WERI-Rb-1 (cell line): ENCODE measurements around the gene MCM9.
A peak's percentile ranks its signal among the peaks of the same experiment; 100 is the strongest.
"Not testable (repeated sequence)": the region's sequence is repeated elsewhere in the genome, so short reads cannot be mapped to it uniquely, and the experiment has no call there.

Source experiments
- DNase-seq: peaks from one replicate; pipeline ENCODE4 v3.0.0-alpha.2; 2020
- H3K27ac ChIP-seq: fragments of 250-450 bp; sonication (Bioruptor Pico); 2 replicates; pipeline ENCODE4 v1.5.1; 2020; ENCODE audit warnings: mild to moderate bottlenecking, moderate library complexity
- H3K27me3 ChIP-seq: fragments of 250-450 bp; sonication (Bioruptor Pico); 2 replicates; pipeline ENCODE4 v1.5.1; 2021; ENCODE audit warnings: mild to moderate bottlenecking, low read depth, moderate library complexity; ENCODE audit not compliant: insufficient read depth, severe bottlenecking
- H3K36me3 ChIP-seq: fragments of 250-450 bp; sonication (Bioruptor Pico); 2 replicates; pipeline ENCODE4 v1.5.1; 2020; ENCODE audit warnings: mild to moderate bottlenecking, moderate library complexity
- H3K4me3 ChIP-seq: 2 replicates; pipeline ENCODE4 v1.5.1; 2011; ENCODE audit warnings: low read depth, mild to moderate bottlenecking, control low read depth, low read length
- H3K9me3 ChIP-seq: fragments of 250-450 bp; sonication (Bioruptor Pico); 2 replicates; pipeline ENCODE4 v1.5.1; 2021; ENCODE audit warnings: mild to moderate bottlenecking, moderate library complexity; ENCODE audit not compliant: severe bottlenecking
- TF ChIP-seq, protein P1 (sequence below): IDR thresholded peaks from 2 replicates; pipeline ENCODE4 v1.5.1; 2011; ENCODE audit warnings: low read depth, mild to moderate bottlenecking, control low read depth, inconsistent platforms, low read length

MCM9 gene

DNA sequence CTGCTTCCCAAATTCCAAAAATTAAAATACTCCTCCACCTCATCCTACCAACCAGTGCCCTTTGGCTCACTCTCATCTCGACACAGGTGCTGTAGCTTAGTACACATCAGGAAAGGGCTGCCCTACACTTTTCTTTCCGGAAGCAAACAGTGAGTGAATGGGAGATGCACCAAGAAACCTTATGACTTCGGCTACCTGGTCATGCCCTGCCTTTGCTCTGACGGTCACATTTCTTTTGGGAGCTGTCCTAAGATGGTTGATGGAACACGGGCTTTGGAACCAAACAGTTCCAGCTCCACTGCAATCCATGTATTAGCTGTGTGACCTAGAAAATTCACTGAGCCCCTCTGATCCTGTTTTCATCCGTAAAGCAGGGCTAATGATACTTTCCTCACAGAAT is 133.7 kb downstream of the MCM9 start:
- Histone ChIP-seq H3K27me3 (no peaks in the 10 kb centered on the region), H3K27ac (no peak overlapping the region), H3K36me3 (no peaks in the 10 kb centered on the region), H3K9me3 (no peaks in the 10 kb centered on the region), H3K4me3 (no peak overlapping the region)
- TF ChIP-seq, protein P1, sequence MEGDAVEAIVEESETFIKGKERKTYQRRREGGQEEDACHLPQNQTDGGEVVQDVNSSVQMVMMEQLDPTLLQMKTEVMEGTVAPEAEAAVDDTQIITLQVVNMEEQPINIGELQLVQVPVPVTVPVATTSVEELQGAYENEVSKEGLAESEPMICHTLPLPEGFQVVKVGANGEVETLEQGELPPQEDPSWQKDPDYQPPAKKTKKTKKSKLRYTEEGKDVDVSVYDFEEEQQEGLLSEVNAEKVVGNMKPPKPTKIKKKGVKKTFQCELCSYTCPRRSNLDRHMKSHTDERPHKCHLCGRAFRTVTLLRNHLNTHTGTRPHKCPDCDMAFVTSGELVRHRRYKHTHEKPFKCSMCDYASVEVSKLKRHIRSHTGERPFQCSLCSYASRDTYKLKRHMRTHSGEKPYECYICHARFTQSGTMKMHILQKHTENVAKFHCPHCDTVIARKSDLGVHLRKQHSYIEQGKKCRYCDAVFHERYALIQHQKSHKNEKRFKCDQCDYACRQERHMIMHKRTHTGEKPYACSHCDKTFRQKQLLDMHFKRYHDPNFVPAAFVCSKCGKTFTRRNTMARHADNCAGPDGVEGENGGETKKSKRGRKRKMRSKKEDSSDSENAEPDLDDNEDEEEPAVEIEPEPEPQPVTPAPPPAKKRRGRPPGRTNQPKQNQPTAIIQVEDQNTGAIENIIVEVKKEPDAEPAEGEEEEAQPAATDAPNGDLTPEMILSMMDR: no peak
- no peak for DNase-seq

DNA sequence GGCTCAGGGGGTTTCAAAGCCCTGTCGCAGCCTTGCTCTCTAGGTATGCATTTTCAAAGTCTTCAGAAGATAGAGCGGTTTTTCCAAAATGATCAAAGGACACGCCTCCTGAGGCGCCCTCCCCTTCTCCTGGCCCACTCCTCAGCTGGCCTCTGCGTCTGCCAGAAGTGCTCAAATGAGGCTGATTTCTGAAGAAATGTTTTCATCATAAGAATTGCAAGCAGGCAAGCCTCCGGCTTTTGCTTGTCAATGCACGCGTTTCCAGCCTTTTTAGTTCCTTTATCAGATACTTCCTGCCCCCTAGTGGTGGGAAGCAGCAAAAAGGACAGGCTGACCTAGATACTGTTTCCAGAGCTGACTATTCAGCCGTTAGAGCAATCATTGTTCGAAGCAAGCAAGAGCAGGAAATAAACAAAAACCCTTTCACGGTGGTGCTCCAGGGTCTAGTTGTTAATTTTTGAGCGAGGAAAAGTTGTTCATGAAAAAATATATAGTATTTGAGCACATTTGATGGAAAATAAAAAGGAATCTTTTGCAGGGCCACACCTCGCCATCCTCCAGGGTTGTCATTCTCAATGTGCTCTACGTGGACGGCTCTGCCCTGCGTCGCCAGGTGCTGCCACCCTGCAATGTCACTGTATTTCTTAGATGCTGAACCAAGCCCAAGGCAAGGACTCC is 134.4 kb downstream of the MCM9 start:
- Histone ChIP-seq H3K36me3 (no peaks in the 10 kb centered on the region), H3K27me3 (no peaks in the 10 kb centered on the region), H3K4me3 (no peak overlapping the region), H3K27ac (no peak overlapping the region), H3K9me3 (no peaks in the 10 kb centered on the region)
- TF ChIP-seq, protein P1: peak; percentile 78
- peak; percentile 84 for DNase-seq

DNA sequence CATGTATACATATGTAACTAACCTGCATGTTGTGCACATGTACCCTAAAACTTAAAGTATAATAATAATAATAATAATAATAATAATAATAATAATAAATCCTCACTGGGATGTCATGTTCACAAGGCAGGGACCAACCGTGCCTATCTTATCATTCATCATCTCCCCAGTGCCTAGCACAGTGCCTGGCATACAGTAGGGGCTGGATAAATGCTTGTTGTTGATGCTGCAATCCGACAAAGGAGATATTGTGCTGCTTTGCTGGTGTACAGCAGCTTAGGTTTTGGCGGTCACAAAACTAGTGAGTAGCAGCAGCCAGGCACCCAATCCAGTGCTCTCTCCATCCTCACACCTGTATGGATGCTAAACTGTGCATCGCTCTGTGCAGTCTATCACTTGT is 135.1 kb downstream of the MCM9 start:
- no peak overlapping the region for H3K4me3 ChIP-seq
- no peaks in the 10 kb centered on the region for H3K36me3 ChIP-seq
- H3K27me3 ChIP-seq: no peaks in the 10 kb centered on the region
- no peak for DNase-seq
- H3K9me3 ChIP-seq: no peaks in the 10 kb centered on the region
- TF ChIP-seq, protein P1: no peak
- H3K27ac ChIP-seq: no peak overlapping the region

GRCh38 chr6:118796548-118796947 is 138.4 kb downstream of the MCM9 start:
- not testable (repeated sequence) for H3K27ac ChIP-seq, H3K4me3 ChIP-seq, H3K9me3 ChIP-seq, H3K36me3 ChIP-seq, H3K27me3 ChIP-seq, DNase-seq

DNA sequence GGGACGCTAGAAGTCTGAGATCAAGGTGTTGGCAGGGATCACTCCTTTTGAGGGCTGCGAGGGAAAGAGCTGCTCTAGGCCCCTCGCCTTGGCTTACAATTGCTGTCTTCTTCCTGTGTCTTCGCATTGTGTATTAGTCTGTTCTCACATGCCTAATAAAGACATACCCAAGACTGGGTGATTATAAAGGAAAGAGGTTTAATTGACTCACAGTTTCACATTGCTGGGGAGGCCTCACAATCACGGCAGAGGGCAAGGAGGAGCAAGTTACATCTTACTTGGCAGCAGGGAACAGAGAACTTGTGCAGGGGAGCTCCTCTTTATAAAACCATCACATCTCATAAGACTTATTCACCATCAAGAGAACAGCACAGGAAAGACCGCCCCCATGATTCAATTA is 143.5 kb downstream of the MCM9 start:
- H3K36me3 ChIP-seq: no peaks in the 10 kb centered on the region
- H3K4me3 ChIP-seq: no peak overlapping the region
- no peaks in the 10 kb centered on the region for H3K27me3 ChIP-seq
- DNase-seq: no peak
- H3K27ac ChIP-seq: no peak overlapping the region
- TF ChIP-seq, protein P1: no peak
- peaks cover 3% of the 10 kb centered on the region for H3K9me3 ChIP-seq

- Histone ChIP-seq H3K36me3 (no peaks in the 10 kb centered on the region), H3K4me3 (no peak overlapping the region), H3K27ac (no peak overlapping the region), H3K9me3 (peaks cover 3% of the 10 kb centered on the region), H3K27me3 (no peaks in the 10 kb centered on the region)
- TF ChIP-seq, protein P1: no peak
- no peak for DNase-seq
Observed at GRCh38 chr6:118789954-118790353, 145.0 kb downstream of the MCM9 start.
